Measurements from ENCODE around the gene CEP68. TPM values are rescaled to one million over a fixed set of nuclear protein-coding genes. Genes with fewer than 3 reads are reported as not detected.
A peak's percentile ranks its signal among the peaks of the same experiment; 100 is the strongest.
"Not testable (repeated sequence)": the region's sequence is repeated elsewhere in the genome, so short reads cannot be mapped to it uniquely, and the experiment has no call there.

Gene CEP68
- total RNA-seq, 1 experiment from 2014 or later, result 14.1 TPM

DNA sequence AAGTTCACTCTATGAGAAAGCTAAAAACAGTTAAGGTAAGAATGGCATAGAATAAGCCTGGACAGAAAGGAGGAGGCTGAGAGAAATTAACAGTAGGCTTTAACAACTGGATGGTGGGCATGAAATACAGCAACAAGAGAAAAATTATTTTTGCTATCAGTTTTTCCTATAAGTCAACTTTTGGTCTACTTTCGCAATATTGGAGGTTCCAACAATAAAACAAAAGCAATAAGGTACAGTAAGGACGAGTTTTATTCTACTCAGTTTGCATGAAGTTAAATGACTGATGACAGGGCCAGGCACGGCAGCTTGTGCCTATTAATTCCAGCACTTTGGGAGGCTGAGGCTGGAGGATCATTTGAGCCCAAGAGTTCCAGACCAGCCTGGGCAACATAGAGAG is 56.4 kb downstream of the CEP68 start:
- no peak for DNase-seq
- no peak overlapping the region for H3K4me3 ChIP-seq
- H3K9me3 ChIP-seq (replicated peaks), result 0 out of 2 replicates have a peak, but pooled peaks cover 3% of the 10 kb centered on the region
- H3K4me1 ChIP-seq, result no peaks in the 10 kb centered on the region
- peaks cover 5% of the 10 kb centered on the region; the same call in 1 of the 2 replicates for H3K36me3 ChIP-seq
- no peaks in the 10 kb centered on the region for H3K27me3 ChIP-seq
- no peak overlapping the region for H3K27ac ChIP-seq

DNA sequence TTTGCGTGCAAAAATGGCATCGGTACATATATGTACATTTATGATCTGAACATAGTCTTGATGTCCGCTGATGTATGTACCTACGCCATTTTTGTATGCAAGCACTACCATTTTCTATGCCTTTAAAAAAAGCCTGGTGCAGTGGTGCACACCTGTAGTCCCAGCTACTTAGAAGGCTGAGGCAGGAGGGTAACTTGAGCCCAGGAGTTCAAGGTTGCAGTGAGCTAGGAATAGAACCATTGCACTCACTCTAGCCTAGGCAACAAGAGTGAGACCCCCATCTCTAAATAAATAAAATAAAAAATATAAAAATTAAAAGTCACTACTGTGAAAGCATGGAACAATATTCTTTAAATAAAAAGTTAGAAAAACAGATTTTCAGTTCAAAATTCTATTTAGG is 57.0 kb downstream of the CEP68 start:
- Histone ChIP-seq H3K36me3 (peaks cover 5% of the 10 kb centered on the region; the same call in 1 of the 2 replicates), H3K9me3 (replicated peaks) (0 out of 2 replicates have a peak, but pooled peaks cover 3% of the 10 kb centered on the region), H3K4me3 (no peak overlapping the region), H3K27ac (no peak overlapping the region), H3K27me3 (no peaks in the 10 kb centered on the region), H3K4me1 (no peaks in the 10 kb centered on the region)
- DNase-seq, result no peak

DNA sequence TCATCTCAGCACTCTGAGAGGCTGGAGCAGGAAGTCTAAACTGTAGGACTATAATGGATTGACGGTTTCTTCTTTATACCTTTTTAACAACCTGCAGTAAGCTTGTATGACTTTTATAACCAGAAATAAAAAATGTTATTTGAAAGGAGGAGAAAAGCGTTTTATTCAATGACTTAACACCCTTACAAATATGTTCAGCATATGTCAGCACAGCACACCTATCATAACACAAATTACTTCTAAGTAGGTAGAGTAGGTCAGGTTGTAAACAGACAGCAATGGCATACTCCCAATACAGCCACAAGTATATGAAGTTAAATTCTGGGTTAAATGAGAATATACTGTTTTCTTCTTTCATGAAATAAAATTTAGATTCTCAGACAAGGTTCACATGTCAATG is 57.6 kb downstream of the CEP68 start:
- no peaks in the 10 kb centered on the region for H3K4me1 ChIP-seq
- H3K9me3 ChIP-seq (replicated peaks), result 0 out of 2 replicates have a peak, but pooled peaks cover 3% of the 10 kb centered on the region
- H3K36me3 ChIP-seq, result peaks cover 5% of the 10 kb centered on the region; the same call in 1 of the 2 replicates
- H3K4me3 ChIP-seq, result no peak overlapping the region
- no peak for DNase-seq
- no peaks in the 10 kb centered on the region for H3K27me3 ChIP-seq
- no peak overlapping the region for H3K27ac ChIP-seq

DNA sequence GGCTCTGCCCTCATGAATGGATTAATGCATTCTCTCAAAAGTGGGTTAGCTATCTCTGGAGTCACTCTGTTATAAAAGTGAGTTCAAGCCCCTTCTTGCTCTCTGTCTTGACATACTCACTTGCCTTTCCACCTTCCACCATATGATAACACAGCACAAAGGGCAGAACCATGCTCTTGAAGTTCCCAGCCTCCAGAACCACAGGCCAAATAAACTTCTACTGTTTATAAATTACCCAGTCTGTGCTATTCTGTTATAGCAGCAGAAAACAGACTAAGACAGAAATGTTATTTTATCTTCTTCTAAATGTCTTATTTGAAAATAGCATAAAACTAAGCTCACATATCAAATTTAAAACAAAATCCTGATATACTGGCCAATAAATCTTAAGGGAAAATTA is 58.7 kb downstream of the CEP68 start:
- H3K4me3 ChIP-seq, result no peak overlapping the region
- H3K27ac ChIP-seq, result no peak overlapping the region
- no peak for DNase-seq
- no peaks in the 10 kb centered on the region for H3K4me1 ChIP-seq
- H3K27me3 ChIP-seq, result no peaks in the 10 kb centered on the region
- peaks cover 3% of the 10 kb centered on the region; the same call in 1 of the 2 replicates for H3K36me3 ChIP-seq
- 0 out of 2 replicates have a peak, but pooled peaks cover 3% of the 10 kb centered on the region for H3K9me3 ChIP-seq (replicated peaks)

DNA sequence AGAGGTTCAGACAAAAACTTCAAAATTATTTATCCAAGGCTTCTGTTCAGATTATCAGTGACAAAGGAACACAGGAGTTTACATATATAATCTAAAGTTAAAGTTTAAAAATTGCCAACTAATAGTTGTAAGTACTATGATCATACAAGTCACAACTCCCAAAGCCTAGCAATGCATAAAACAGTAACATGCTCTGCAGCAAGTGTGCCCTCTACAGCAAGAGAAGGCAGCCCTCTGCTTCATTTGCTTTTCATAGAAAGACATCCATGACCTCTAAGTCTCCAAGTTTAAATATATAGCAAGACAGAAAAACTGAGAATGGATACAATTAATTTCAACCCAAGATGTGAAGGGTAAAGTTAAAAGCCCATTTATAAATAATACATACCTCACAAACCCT is 60.4 kb downstream of the CEP68 start:
- H3K9me3 ChIP-seq (replicated peaks), result 0 out of 2 replicates have a peak, but pooled peaks cover 3% of the 10 kb centered on the region
- H3K4me3 ChIP-seq, result no peak overlapping the region
- H3K27me3 ChIP-seq, result no peaks in the 10 kb centered on the region
- H3K36me3 ChIP-seq, result no peaks in the 10 kb centered on the region
- no peak overlapping the region for H3K27ac ChIP-seq
- no peak for DNase-seq
- no peaks in the 10 kb centered on the region for H3K4me1 ChIP-seq

DNA sequence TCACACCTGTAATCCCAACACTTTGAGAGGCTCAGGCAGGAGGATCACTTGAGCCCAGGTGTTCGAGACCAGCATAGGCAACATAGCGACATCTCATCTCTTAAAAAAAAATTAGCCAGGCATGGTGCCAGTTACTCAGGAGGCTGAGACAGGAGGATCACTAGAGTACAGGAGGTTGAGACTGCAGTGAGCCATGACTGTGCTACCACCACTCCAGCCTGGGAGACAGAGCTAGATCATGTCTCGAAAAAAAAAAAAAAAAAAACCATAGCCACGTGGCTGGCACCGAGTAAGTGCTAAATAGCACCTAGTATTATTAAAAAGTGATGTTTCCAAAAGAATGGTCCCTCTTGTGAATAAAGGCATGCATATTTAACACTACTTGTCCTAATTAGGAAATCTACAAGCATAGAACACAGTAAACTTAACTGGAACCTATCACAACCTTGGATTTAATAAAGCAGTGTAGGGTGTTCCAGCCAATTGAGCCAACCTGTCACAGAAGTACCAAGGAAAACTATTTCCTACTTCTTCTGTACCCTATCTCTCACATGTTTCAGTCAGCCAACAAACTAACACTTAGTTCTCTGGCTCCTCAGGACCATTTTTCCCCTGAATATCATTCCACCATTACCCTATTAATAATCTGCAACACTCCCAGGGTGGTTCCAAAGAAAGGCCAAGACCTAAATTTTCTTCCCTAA is 64.9 kb downstream of the CEP68 start:
- H3K27me3 ChIP-seq, result no peaks in the 10 kb centered on the region
- no peaks in the 10 kb centered on the region for H3K9me3 ChIP-seq (replicated peaks)
- H3K4me3 ChIP-seq, result no peak overlapping the region
- DNase-seq, result no peak
- 0 out of 2 replicates have a peak, but pooled peaks cover 3% of the 10 kb centered on the region for H3K4me1 ChIP-seq
- H3K36me3 ChIP-seq, result no peaks in the 10 kb centered on the region
- H3K27ac ChIP-seq, result no peak overlapping the region

DNA sequence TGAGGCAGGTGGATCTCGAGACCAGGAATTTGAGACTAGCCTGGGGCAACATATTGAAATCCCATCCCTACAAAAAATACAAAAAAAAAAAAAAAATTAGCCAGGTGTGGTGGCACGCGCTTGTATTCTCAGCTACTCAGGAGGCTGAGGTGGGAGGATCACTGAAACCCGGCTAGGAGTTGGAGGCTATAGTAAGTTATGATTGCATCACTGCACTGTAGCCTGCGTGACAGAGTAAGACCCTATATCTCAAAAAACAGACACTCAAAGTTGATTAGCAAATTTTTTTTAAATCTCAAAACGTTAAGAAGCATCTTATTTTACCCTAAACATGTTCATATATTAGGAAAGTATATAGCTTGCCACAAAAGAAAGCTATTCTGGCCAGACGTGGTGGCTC is 66.1 kb downstream of the CEP68 start:
- H3K4me3 ChIP-seq, result no peak overlapping the region
- no peaks in the 10 kb centered on the region for H3K27me3 ChIP-seq
- DNase-seq, result no peak
- H3K27ac ChIP-seq, result no peak overlapping the region
- H3K36me3 ChIP-seq, result no peaks in the 10 kb centered on the region
- no peaks in the 10 kb centered on the region for H3K9me3 ChIP-seq (replicated peaks)
- peaks cover 3% of the 10 kb centered on the region; the same call in 1 of the 2 replicates for H3K4me1 ChIP-seq

DNA sequence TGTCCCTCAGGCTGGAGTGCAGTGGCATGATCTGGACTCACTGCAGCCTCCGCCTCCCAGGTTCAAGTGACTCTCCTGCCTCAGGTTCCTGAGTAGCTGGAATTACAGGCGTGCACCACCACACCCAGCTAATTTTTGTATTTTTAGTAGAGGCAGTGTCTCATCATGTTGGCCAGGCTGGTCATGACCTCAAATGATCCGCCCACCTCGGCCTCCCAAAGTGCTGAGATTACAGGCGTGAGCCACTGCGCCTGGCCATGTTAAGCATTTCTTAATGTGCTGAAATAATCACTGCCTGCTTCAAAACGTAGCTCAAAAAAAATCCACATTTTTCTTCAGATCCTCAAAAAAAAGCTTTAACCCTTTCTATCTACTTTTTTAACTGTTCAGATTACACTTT is 69.2 kb downstream of the CEP68 start:
- not testable (repeated sequence) for H3K27ac ChIP-seq; H3K27me3 ChIP-seq; DNase-seq; H3K4me3 ChIP-seq; H3K4me1 ChIP-seq; H3K9me3 ChIP-seq (replicated peaks); H3K36me3 ChIP-seq

DNA sequence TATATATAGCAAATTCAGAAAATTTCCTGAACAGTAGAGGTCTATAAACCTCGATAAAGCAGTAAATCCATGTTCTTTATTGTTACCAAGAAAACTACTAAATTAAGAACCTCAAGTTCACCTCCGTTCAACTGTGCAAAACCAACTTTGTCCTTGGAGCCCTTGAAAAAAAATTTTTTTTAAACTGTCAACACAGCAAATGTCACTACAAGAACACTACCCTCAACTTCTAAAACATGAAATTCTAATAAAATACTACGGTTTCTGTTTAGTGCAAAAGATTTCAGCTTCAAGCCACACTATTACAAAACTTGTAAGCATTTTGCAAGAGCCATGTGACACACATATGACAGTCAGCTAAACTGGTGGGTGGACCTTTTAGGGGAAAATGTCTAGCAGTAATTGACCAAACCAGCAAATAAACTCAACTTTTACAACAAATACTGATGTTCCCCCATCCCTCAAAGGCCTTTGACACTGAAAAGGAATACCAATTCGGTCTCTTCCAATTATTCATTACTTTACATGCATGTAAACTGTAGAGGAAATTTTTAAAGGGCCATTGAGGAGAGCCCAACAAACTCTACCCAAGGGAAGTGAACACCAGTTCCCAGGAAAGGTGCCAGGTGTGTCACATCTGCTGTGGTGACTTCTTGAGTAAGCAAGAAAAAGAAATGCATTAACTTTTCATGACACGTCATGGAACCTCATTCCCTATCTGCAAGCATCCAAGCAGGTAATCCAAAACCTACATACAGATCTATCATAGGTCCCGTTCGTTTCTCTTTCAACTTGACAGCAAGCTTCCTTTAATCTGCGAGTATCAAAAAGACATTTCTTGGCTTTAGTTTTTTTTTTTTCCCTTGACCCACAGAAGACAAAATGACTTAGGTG is 72.3 kb downstream of the CEP68 start:
- Histone ChIP-seq H3K9me3 (replicated peaks) (no peaks in the 10 kb centered on the region), H3K27ac (no peak overlapping the region), H3K4me1 (peaks cover 3% of the 10 kb centered on the region; the same call in 1 of the 2 replicates), H3K36me3 (no peaks in the 10 kb centered on the region; the same call in 1 of the 2 replicates), H3K4me3 (peak overlapping the region; percentile 93), H3K27me3 (no peaks in the 10 kb centered on the region)
- peak in 1 of 2 experiments; percentile 8 for DNase-seq

DNA sequence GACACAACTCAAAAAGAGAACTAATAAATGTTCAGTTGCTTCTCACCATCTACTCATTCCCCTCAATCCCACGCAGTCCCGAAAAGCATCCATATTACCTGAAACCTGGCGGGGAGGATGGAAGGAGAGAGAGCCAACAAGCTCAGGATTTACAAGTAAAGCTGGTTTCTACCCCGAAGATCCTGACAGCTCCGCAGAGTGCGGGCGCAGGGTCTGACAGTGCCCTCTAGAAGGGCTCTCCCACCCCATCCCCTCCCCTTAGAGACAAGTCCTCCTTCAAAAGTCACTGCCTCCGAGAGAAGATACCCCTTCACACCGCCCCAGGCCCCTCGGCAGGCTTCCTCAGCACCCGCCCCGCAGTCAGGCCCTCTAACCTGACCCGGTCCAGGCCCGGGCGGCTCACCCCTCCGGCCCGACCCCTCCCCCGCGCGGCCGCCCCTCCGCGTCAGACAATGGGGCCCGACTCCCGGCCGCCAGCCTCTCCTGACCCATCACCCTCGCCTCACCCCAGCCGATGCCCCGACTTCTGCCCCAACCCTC is 73.1 kb downstream of the CEP68 start:
- Histone ChIP-seq H3K27me3 (no peaks in the 10 kb centered on the region), H3K27ac (peak overlapping the region; percentile 82), H3K4me1 (peaks cover 3% of the 10 kb centered on the region; the same call in 1 of the 2 replicates), H3K9me3 (replicated peaks) (no peaks in the 10 kb centered on the region), H3K36me3 (no peaks in the 10 kb centered on the region; the same call in 1 of the 2 replicates), H3K4me3 (peak overlapping the region; percentile 93)
- peak in 1 of 2 experiments; percentile 47 for DNase-seq

DNA sequence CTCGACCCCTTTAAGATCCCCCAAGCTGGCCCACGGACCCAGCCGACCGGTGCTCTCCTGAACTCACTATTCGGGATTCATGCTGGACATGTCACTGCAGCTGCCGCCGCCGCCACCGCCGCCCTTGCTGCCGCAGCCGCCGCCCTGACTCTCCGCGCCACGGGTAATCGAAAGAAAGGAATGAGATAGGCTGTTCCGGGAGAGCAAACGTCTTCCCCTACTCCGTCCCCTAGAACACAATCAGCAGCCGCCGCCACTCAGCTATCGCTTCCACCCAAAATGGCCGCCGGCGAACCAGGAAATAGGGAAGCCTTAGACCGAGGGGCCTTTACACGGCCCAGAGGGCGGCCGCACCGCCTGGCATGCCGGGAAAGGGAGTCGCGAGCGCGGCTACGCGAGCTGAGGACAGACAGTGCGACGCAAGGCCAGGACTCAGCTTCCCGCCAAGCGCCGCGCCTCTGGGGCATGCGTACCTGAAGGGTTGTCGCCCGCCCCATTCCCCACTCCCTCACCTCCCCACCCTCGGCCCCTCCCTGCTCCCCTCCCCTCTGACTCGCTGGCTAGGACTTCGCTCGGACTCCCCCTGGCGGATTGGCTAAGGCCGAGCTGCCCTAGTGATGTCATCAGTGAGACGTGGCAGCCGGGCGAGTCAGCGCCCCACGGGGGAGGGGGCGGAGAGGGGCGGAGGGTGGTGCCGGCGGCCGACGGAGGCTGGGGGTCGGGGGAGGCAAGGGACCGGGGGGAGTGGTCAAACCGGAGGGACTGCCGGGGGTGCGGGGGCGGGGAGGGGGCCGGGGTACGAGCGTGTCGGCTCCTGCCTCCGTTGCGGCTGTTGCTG is 73.8 kb downstream of the CEP68 start, which contains the start of gene RAB1A:
Gene RAB1A (minus strand): TSS at position 281 of the 838 bp plus-strand sequence. CDS start 191 bp downstream, at position 90.
- H3K36me3 ChIP-seq, result no peaks in the 10 kb centered on the region; the same call in 1 of the 2 replicates
- H3K27me3 ChIP-seq, result no peaks in the 10 kb centered on the region
- peak within 1 kb of the TSS; percentile 82 for H3K27ac ChIP-seq
- H3K4me1 ChIP-seq, result peaks cover 3% of the 10 kb centered on the region; the same call in 1 of the 2 replicates
- no peaks in the 10 kb centered on the region for H3K9me3 ChIP-seq (replicated peaks)
- H3K4me3 ChIP-seq, result peak within 1 kb of the TSS; percentile 93
- peak; percentile 100 for DNase-seq

DNA sequence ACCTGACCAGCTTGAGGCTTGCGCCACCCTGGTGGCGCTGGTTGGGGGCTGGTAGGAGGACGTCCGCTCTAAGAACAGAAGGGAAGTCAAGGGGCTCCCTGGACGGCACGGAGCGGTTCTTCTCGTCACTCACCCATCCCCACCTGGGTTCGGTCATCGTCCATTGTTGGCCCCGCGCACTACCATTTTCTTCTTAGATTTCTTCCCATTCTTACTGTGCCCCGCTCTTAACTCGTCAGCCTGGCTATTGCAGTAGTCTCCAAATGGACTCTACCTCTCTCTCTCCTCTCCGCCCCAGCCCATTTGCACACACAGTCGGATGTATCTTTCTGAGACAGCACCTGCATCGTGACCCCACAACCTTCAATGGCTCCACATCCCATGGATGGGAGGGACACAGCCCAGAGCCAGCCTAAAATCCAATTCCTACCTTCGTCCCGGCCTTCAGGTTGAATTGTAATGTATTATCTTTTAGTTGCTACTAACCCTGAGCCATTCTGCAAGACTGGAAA is 74.5 kb downstream of the CEP68 start:
- peak overlapping the region; percentile 31; the same call in 1 of the 2 replicates for H3K27ac ChIP-seq
- no peaks in the 10 kb centered on the region for H3K27me3 ChIP-seq
- H3K4me1 ChIP-seq, result peaks cover 3% of the 10 kb centered on the region; the same call in 1 of the 2 replicates
- H3K36me3 ChIP-seq, result no peaks in the 10 kb centered on the region; the same call in 1 of the 2 replicates
- H3K4me3 ChIP-seq, result peak overlapping the region; percentile 93
- DNase-seq, result no peak
- no peaks in the 10 kb centered on the region for H3K9me3 ChIP-seq (replicated peaks)

DNA sequence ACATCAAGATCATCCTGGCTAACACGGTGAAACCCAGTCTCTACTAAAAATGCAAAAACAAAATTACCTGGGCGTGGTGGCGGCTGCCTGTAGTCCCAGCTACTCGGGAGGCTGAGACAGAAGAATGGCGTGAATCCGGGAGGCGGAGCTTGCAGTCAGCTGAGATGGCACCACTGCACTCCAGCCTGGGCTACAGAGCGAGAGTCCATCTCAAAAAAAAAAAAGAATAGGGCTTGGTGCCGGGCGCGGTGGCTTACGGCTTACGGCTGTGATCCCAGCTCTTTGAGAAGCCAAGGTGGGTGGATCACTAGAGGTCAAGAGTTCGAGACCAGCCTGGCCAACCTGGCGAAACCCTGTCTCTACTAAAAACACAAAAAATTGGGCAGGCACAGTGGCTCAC is 76.7 kb downstream of the CEP68 start:
- DNase-seq; H3K4me1 ChIP-seq; H3K36me3 ChIP-seq; H3K9me3 ChIP-seq (replicated peaks); H3K4me3 ChIP-seq; H3K27ac ChIP-seq; H3K27me3 ChIP-seq: not testable (repeated sequence)

DNA sequence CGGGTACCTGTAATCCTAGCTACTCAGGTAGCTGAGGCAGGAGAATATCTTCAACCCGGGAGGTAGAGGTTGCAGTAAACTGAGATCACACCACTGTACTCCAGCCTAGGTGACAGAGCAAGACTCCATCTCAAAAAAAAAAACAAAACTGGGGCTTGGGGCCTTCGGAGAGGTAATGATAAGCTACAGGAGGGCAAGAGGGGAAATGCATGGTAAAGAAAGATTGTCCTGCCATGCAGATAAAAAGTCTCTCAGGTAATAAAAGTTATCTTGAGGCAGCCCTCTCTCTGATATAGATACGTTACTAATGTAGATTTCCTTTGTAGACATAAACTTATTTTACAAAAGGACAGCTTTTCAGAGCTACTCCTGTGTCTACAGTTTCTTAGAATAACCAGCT is 77.4 kb downstream of the CEP68 start:
- Histone ChIP-seq H3K9me3 (replicated peaks) (no peaks in the 10 kb centered on the region), H3K27me3 (no peaks in the 10 kb centered on the region), H3K27ac (no peak overlapping the region), H3K36me3 (no peaks in the 10 kb centered on the region), H3K4me1 (0 out of 2 replicates have a peak, but pooled peaks cover 3% of the 10 kb centered on the region), H3K4me3 (no peak overlapping the region)
- no peak for DNase-seq

Data from SJCRH30 (cell line).